Activated CD8-positive, alpha-beta memory T cell treated with anti-CD3 and anti-CD28 coated beads for 48 hours (primary cell): Measurements from ENCODE around the gene ANXA9.

Source experiments
- DNase-seq, 3 experiments: peaks; one replicate each; pipeline ENCODE4 v3.0.0-alpha.2; 2020; ENCODE audit warnings: low read depth in 2 of 3, low spot score in 2 of 3

ANXA9 gene

DNA sequence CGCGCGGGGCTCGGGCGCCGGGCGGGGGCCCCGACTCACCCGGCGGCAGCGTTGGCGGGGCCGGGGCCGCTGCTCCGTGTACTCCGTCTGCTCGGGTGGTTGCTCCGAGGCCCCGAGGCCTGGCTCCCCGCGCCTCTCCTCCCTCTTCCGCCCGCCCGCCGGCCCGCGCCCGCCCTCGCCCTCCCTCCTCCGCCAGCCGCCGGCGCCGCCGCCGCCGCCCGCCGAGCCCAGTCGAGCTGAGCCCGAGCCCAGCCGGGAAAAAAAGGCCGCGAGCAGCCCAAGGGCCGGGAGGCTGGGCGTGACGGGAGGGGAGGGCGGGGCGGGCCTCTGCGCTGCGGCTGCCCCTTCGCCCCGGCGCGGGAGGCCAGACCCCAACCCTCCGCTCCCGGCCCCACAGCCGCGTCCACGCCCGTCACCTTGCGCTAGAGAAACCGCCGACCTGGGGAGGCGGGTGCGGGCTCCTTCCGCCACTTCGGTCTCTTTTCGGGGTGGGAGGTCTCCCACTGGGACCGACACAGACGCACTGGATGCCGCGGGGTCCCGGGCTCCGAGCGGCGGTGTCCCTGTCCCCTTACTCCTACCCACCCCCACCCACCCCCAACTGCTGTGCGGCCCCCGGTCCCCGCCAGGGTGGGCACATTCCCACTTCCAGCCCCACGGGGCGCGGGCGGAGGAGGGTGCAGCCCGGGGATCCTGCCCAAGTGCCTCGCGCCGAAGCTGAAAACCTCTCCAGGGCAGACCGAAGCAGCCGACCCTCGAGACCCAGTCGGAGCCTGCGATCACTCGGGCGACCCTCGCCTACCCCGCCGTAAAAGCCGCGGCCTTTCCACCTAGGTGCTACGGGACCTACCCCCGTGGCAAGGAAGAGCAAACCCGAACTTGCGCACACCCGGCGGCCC lies 7.3 kb upstream of the ANXA9 start, which contains the start of gene CERS2:
CERS2 (minus strand) TSS at position 256 of the 899 bp plus-strand sequence. CDS start 5,745 bp downstream, outside the sequence.
- peak in 2 of 3 experiments; percentile 51 to 52 for DNase-seq

DNA sequence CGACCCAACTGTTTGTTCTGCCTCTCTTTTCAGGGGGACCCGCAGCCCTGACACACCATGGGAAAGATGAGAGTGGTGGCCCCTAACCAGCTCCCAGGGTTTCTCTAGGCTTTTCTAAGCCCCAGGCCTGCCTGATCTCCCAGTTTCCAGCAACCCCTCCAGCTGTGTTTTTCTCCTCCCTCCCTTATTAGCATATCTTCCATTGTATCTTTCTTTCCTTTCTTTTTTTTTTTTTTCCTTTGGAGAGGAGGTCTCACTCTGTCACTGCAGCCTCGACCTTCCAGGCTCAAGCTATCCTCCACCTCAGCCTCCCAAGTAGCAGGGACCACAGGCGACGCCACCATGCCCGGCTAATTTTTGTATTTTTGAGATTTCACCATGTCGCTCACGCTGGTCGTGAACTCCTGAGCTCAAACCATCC lies 5.7 kb upstream of the ANXA9 start:
- DNase-seq, result no peak

GRCh38 chr1:150976879-150977694 lies 5.0 kb upstream of the ANXA9 start:
- peak; percentile 40 to 57 (median 40) for DNase-seq

- peak; percentile 57 to 85 (median 82) for DNase-seq
Observed at GRCh38 chr1:150979092-150980056, 2.7 kb upstream of the ANXA9 start.

GRCh38 chr1:150981177-150981804 lies 801 bp upstream of the ANXA9 start:
- no peak for DNase-seq

GRCh38 chr1:150985179-150985825 lies 3.2 kb downstream of the ANXA9 start:
- no peak for DNase-seq

- no peak for DNase-seq
Observed at GRCh38 chr1:150987924-150988323, 5.8 kb downstream of the ANXA9 start.

GRCh38 chr1:150992626-150993025 lies 10.5 kb downstream of the ANXA9 start:
- DNase-seq, result no peak

DNA sequence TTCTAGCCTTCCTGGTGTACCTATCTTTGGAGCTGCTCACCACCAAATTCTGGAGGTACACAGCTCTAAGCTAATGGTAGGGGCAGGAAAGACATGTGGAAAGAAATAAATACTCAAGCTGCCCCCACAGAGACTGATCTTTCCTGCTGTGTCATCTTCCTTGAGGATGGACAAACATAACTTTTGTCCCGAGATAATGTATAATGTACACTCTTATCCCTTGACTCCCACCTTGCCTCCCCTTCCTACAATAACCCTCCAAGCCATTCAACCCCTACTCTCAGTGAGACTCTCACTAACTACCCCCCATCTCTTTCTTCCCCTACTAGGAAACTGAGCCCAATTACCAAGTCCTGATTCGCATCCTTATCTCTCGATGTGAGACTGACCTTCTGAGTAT lies 12.2 kb downstream of the ANXA9 start:
- DNase-seq, result no peak

DNA sequence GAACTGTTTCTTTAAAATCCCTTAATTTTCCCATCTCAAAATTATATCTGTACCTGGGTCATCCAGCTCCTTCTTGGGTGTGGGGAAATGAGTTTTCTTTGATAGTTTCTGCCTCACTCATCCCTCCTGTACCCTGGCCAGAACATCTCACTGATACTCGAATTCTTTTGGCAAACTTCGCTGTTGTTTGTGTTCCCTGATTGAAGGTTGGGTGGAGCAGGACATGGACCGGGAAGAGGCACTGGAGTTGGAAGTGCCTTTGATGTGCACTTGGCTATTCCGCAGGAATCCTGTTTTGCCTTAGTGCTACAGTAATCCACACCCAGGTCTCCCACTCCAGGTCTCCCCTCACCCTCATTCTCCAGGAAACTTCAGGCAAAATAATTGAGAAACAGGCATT lies 13.4 kb downstream of the ANXA9 start:
- DNase-seq, result no peak

- no peak for DNase-seq
Observed at GRCh38 chr1:150995896-150996295, 13.8 kb downstream of the ANXA9 start.

DNA sequence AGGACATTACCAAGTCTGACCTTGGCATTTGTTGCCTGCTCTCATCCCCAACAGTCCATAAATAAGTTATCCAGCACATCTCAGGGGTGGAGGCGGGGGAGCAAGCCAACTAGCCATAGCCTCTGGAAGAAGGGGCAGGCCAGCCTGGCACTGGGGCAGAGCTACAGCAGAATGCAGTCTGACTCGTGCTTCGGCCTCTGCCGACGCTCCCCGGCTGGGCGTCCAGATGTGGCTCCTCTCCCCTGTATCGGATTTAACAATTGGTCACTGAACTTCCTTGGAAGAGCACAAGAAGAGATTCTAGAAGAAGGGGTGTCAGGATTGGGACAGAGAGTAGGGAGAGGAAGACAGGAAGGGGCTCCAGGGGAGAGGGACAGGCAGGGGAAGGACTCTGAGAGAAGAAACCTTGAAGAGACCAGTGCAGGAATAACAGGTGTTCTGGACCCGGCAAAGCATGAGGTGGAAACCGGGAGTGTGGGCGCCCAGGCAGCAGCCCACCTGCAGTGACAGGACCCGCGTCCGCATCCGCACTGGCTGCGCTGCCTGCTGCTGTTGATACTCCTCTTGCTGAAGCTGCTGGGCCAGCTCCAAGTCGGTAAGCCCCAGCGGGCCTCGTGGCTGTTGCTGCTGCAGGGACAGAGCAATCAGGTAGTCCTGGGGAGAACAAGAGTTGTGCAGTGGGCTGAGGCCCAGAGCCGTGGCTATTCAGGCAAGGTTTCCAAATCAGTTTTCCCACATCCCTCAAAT lies 15.2 kb downstream of the ANXA9 start:
- no peak for DNase-seq

- DNase-seq, result no peak
Observed at GRCh38 chr1:150997949-150998348, 15.9 kb downstream of the ANXA9 start.

DNA sequence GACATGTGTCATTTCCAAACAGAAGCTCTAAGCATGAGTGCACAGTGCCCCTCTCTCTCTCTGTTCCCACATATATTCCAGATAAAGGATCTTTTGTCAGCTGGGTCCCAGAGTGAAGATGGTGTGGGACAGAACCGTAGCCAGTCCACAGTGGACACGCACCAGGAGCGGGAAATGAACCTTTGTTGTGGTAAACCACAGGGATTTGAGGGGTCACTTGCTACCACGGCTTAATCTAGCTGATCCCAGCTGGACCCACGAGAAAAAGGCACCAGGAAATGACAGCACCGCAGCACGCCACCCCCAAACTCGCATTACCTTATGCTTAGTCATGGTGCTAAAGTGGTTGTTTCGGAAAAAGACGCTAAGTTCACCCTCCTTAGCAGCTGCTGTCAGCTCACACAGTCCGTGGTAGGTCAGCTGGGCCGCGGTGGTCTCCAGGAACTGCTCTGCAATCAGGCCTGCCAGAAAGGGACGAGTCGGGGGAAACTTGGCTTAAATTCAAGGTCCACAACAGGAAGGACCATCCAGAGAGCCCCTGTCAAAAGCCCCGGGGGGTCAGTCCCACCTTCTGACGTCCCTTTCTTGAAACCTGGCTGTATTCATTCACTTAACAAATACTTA lies 17.1 kb downstream of the ANXA9 start:
- no peak for DNase-seq

- no peak for DNase-seq
Observed at GRCh38 chr1:150999926-151000325, 17.8 kb downstream of the ANXA9 start.

DNA sequence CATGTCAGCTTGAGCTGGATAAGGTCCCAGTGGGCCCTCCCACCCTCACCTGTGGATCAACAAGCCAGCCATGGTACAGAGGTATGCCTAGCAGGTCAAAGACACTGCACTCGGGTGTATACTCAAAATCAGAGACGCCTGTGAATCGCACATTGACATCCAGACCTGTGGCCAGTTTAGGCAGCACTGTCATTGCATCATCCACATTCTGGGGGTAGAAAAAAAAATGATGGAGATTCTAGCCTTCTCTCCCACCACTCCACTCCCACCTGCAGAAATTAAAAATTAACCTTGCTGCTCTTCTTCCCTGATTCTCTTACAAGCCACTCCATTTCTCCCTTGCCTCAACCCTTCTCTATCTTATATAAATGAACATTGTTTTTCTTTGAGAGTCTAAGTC lies 18.3 kb downstream of the ANXA9 start:
- DNase-seq, result no peak

GRCh38 chr1:151001602-151002001 lies 19.5 kb downstream of the ANXA9 start:
- DNase-seq, result no peak

DNA sequence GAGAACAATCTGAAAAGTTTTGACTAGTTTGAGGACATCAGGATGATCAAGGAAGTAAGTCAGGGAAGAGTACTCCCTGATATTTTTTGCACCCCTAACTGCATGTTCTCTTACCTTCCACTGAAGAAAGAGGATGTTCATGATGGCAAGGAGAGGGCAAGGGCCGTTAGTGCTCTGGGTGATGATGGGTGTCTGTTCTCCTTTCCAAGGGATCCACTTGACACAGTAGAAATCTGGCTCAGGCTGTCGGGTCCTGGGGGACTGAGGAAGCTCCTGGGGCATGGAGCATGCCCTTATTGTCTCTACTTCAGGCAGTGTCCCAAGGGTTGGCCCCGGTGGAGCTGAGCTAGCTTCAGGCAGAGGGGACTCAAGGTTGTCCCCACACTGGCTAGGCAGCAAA lies 20.0 kb downstream of the ANXA9 start:
- DNase-seq, result no peak

DNA sequence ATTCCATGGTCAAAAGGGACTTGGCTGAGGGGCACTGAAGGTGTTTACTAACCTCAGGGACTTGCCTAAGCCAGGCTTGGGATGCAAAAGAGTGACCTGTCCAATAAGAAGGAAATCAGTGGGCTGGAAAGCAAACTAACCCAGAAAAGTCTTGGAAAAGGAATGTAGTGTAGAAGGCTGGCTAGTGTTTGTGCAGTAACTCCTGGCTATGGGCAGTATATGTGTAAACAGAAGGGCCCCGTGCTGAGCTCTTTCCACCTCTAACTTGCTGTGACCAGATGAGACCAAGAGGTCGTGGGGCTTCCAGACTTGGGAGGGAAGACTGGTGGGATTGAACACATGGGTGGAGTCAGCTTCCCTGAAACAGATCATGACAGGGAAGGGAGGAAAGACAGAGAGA lies 20.5 kb downstream of the ANXA9 start:
- no peak for DNase-seq
